ENCODE measurements around the gene SH3PXD2B.

SH3PXD2B gene

DNA sequence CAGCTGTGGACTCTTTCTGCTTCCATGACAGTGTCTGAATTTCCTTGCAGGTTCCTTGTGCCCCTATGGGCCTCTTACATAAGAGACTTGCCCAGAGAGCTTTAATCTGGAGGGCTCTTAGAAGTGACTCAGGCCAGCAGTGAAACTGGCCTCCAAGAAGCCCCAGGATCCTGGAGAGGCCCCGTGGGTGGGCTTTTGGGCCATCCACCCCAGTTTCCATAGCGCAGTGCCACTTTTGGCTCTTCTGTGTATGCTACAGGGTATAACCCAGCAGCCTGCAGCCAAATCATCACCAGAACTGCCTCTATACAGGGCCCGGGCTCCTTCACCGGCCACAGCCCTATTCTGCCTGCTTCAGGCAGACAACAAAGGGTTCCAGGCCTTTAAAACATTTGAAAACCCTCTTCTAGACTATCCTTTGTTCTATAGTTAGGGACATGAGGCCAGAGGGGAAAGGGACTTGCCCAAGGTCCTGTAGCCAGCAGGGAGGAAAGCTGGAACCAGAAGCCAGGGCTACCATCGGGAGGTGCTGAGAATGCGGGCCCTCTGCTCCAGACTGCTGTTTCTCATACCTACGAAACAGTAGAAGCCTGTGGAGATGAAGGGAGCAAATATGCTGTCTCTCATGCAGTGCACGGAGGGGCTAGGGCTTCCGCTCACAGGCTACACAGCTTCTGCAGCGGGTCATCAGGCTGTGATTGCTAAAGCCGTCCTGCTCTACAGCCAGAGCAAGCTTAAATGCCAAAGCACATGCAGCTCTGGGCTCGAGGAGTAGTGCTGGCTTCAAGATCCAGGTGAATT is 18.0 kb downstream of the SH3PXD2B start:
- DNase-seq = no peak

DNA sequence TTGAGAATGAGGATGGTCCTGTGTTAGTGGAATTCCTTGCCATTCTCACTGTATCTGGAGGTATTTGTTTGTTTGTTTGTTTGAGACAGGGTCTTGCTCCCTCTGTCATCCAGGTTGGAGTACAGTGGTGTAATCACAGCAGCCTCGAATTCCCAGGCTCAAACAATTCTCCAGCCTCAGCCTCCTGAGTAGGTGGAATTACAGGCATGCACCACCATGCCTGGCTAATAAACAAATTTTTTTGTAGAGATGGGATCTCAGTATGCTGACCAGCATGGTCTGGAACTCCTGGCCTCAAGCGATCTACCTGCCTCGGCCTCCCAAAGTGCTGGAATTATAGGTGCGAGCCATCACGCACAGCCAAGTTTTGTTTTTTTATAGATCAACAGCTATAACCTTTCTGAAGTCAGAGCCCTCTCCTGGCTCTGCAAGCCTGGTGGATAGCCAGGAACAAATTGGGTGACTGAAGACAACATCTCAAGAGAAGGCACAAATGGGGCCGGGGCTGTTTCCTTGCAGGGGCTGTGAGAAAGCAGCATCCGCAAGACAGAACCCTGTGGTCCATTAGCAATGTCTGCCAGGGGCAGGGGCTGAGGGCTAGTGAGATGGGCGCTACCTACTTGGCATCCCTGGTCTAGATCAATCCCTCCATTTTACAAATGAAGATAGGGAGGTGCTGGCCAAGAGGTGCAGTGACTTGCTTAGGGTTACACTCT is 18.8 kb downstream of the SH3PXD2B start:
- no peak for DNase-seq

DNA sequence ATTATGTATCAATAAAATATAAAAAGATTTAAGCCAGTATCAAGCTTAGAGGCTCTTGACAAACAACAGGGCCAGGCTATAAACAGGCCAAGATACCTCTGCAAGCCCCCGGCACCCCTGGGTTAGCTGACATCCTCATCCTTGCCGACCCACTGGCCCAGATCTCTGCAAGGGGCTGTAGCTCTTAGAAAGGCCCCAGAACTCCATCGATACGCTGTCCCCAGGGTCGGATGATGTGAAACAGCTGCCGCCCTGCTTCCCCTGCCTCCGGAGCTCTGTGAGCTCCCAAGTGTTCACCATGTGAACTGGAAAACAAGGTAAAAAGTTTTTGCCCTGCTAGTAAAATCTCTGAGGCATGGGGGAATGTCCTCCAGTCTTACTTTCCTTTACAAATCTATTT is 20.1 kb downstream of the SH3PXD2B start:
- no peak for DNase-seq

DNA sequence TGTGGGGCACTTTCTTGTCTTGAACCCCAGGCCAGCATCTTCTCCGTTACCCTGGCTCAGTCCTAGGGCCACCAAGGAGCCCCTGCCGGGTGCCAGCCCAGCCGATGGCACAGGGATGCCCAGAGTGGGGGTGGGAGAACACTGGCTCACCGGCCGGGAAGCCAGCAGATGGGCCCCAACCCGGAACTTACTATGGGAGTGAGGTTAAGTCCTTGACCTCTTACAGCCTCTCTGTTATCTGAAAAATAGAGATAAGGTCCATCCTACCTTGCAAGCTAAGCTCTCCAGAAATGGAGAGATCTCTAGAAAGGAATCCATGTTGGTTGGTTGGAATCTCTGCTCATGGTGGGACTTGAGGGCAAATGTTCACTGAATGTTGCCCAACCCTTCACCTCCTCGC is 20.8 kb downstream of the SH3PXD2B start:
- no peak for DNase-seq

DNA sequence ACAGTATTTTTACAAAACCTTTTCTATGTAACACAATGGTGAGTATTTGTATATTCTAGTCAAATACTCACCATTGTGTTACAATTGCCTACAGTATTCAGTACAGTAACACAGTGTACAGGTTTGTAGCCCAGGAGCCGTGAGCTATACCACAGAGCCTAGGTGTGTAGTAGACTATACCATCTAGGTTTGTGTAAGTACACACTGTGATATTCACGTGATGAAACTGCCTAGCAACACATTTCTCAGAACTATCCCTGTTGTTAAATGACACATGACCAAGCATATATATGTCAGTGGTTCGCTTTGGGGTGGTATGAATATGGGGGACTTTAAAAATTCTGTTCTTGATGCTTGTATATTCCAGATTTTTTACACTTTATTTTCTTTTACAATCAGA is 21.3 kb downstream of the SH3PXD2B start:
- no peak for DNase-seq

DNA sequence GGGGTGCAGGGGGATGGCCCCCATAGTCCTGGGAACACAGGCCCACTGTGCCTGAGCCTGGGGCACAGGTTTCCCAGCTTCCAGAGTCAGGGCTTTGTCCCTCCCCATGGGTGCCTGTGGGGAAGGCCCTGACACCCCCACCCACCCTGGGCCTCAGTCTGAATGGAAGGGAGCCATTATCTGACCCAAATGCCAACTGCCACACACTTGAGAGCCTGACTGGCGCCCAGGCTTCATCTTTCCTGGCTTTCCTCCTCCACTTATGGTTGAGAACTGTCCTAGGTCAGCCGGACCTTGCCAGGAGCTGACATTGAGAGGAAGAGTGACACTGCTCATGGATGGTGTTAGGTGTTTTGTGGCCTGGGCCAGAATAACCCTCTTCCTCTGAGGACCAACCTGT is 24.0 kb downstream of the SH3PXD2B start:
- no peak for DNase-seq

DNA sequence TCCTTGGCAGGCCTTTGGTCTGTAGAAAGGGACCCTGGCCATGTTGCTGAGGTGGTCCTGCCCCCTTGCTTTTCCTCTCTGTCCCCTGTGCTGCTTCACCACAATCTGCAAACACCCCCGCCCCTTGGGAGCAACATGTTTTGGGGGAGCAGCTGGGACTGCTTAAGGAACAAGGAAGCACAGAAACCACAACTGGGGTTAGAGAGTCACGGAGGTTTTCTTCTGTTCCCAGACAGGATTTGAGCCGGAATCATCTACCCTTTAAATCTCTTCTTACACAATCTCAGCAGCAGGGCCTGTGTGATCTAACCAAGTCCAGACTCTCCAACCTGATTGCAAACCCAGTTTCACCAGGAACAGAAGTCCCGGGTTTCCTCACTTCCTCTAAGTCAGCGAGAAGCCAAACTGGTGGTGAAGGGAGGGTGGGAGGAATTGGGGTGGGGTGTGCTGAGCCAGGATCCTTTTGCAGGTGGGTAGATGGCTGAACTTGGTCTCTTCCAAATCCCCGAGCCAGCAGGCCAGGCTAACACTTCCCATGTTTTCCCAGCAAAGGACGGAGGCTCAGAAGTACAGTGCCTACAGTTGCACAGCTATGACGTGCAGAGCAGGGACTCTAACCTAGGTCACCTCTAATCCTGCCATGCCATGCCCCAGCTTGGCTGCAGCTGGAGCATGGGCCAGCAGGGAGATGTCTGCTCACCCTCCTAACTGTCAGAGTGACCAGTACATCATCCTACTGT is 25.0 kb downstream of the SH3PXD2B start:
- DNase-seq = no peak

DNA sequence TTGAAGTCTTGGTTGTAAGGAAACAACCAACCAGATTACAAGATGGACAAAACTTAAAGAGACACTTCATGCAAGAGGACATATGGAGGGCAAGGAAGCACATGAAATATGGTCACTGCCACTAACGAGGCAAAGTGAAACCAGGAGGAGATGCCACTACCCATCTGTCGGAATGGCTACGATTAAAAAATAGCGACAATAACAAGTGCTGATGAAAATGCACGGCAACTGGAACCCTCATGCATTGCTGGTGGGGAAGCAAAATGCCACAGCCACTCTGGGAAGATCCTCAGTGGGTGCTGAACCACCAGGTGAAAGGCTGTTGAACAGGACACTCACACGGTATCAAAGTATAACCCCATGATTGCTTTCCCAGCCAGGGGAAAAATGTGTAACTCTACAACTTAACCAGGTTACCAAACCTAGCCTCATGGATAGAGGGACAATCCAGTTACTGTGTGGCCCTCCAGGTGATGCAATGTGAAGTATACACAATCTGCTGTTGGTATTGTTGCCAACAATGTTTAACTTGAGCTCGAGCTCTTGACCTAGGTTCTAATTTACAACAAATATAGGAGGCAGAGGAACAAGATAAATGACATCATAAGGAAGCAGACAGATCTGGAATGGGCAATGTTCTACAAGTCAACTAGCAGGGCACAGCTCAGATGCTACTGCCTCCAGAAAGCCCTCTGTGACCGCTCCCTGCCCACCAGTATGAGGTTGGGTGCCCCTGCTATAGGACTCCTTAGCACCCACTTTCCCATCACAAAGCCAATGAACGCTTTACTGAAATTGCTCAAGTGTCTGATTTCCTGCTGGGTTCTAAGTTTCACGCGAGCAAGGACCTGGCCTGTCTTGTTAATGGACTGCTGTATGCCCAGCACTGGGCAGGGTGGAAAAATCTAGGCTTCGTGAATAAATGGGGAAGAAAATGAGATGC is 25.8 kb downstream of the SH3PXD2B start:
- no peak for DNase-seq

DNA sequence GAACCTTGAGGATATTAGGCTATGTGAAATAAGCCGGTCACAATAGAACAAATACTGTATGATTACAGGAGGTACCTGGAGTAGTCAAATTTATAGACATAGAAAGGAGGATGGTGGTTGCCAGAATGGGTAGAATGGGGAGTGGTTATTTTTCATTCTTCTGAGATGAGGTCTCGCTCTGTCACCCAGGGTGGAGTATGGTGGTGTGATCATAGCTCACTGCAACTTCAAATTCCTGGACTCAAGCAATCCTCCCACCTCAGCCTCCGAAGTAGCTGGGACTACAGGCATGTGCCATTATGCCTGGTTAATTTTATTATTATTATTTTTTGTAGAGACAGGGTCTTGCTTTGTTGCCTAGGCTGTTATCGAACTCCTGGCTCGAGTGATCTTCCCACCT is 27.1 kb downstream of the SH3PXD2B start:
- no peak for DNase-seq

DNA sequence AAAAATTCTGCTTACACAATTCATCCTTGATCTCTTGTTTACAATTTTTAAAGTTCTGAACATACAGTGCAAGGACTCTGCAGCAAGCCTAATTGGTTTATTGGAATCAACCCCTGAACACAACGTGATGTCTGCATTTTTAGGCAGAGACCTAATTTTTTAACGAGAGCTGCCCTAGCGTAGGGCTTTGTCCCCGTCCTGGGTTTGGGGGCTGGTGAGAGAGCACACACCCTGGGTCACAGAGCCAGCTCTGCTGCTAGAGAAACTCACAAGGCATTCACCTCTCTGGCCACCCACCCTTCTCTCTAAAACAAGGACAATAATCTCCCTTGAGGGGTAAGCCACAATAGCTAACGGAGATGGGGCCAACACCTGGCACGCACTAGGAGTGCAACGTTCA is 28.2 kb downstream of the SH3PXD2B start:
- no peak for DNase-seq

DNA sequence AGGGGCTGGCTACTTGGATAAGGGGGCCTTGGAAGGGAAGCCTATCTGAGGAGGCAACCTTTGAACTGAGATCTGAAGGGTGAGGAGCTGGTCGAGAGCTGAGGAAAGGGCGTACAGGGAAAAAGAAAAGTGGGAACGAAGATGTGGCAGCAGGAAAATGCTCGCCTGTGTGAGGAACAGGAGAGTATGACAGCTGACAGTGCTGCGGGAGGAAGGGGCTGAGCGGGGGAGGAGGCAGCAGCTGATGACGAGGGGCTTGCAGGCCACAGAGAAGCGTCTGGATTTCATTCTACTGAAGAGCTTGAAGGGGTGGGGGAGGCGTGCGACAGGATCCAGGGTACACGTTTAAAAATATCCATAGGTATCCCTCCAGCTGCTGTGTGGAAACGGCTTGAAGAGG is 28.9 kb downstream of the SH3PXD2B start:
- DNase-seq = no peak

DNA sequence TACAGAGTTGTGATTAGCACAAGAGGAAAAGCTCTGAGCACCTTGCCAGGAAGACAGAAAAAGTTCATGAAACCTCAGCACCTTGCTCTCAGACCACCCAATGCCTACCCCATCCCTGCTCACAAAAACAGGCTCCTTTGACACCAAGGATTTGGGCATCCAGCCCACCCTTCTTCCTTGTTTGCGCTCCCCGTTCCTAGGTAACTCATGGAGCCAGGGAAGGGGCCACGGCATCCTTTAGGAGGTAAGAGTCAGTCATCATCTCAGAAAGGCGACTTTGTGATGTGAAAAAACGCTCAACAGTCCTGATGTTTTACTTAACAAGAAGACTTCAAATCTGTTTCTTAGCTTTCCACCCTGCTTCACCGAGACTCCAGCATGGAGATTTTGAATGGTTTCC is 29.5 kb downstream of the SH3PXD2B start:
- no peak for DNase-seq

DNA sequence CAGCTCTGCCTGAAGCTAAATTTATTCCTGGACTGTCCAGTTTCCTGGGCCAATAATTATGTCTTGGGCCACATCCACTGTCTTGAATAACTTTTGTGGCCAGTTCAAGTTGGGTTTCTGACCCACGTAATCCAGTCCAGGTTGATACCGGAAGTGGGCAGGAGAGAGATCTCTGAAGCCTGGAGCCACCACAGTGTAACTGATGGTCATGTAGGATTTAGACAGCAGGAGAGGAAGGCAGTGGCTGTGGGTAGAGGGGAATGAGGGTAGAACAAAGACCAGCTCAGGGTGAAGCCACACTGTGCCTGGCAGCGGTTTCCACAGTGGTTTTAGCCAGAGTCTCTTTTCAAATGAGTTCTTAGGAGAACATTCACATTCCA is 30.2 kb downstream of the SH3PXD2B start:
- DNase-seq = no peak

DNA sequence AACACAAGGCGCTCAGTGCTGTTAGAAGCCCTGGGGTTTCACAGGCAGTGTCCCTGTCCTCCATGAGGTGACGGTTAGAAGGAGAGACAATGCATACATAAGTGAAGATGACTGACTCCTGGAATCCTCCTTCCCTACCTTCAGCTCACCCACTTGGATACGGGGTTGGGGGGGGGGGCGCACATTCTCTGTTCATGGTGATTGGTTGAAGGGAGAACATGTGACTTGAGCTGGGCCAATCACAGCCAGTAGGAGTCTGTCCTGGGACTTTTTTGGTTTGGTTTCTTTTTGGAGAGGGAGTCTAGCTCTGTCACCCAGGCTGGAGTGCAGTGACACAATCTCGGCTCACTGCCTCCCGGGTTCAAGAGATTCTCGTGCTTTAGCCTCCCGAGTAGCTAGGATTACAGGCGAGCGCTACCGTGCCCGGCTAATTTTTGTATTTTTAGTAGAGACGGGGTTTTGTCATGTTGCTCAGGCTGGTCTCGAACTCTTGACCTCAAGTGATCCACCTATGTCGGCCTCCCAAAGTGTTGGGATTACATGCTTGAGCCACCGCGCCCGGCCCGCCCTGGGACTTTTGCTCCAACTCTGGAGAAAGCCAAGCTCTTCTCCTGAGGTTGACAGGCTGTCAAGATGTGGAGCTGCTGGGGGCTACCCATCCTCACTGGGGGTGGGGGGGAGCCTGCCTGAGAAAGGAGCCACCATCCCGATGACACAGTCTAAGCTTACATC is 30.8 kb downstream of the SH3PXD2B start:
- DNase-seq = no peak

DNA sequence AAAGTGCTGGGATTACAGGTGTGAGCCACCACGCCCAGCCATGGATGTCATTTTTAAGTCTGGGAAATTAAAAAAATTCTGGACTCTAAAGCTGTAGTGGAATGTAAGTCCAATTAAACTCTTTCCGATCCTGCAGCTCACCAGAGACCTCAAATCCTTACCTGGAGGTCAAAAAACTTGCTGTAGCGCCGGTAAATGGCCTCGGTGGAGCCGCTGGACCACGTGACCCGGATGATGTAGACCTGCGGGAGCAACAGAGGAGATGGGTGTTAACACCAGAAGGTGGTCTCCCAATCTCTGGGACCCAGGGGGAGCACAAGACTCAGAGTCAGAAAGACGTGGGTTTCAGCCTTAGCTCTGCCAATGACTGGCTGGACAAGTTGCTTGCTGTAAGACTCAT is 32.1 kb downstream of the SH3PXD2B start:
- no peak for DNase-seq

DNA sequence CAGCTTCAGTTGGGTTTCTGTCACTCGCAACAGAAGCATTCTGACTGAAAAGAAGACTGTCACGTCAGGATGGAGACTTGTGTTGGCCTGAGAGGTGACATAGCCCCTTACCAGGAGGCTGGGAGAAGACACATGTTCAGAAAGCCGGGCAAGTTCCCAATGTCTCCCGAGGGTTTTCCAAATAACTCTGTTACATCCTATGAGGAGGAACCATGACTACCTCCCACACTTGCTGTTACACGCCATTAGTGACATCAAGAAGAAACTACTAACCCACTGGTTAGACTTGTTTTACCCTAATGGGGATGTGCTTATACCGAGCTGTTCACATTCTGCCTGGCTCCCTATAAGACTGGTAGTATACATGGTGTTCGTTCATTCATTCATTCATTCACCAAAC is 33.3 kb downstream of the SH3PXD2B start:
- no peak for DNase-seq

DNA sequence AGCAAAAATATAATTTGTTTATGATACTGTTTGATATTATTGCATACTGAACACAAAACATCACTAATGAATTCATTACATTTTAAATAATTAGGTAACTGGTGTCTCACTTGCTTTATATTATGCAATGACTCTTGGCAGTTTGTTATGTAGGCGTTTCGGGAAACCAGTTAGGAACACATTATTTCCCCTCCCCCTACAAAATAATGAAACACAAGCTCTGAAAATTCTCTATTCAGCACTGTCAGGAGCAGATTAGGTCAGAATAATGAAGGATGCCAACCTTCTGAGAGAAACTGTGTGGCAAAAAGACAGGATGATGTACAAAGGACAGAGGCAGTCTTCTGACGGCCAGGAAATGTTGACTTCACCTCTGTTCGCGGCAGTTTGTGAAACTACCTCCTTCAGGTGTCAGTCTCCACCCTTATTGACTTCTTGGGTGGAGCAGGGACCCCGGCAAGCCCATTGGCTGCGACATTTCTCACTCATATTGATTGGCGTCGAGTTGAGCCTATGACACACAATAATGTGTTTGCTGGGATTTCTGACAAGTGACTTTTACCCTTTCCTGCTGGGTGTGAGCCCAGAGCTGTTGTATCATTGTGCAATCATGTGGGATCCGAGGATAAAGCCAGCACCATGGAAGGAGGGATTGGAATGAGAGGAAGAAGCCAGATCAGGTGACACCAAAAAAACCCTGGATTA is 33.9 kb downstream of the SH3PXD2B start:
- no peak for DNase-seq

DNA sequence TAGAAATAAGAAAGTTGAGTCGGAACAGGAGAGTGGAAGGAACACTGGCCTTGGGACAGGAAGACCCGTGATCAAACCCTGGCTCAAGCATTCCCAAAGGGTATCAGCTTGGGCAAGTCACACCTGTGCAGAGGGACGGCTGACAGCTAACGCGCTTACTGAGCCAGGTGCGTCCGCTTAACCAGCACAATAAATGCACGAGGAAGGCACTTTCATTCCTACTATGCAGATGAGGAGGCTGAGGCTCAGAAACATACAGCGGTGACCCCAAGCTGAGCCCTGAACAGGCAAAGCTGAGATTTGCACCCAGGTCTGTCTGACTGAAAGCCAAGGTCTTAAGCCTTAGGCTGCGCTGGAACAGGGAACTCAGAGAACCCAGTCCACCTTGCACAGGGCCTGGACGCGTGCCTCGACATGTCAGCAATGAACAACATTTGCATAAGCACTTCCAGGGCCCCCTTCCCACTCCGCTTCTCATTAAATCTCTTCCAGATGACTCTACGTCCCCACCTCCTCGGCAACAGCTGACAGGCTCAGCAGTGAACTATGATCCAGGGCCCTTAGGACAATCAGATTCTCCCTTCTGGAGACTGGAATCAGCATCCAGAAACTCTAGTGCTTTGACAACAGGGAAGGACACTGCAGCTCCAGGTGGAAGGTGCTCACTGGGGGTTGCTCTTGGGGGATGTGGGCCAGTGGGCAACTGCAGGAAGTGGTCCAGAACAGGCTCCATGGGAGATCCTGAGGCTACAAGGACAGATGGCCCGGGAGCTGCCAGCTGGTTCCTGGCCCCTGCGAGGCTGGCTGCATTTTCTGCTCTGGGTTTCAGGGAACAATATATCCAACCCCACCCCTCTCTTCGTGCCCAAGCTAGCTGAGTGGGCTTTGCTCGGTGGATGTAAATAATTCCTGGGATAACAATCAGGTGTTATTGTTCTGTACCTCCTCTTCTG is 35.2 kb downstream of the SH3PXD2B start:
- DNase-seq = no peak

DNA sequence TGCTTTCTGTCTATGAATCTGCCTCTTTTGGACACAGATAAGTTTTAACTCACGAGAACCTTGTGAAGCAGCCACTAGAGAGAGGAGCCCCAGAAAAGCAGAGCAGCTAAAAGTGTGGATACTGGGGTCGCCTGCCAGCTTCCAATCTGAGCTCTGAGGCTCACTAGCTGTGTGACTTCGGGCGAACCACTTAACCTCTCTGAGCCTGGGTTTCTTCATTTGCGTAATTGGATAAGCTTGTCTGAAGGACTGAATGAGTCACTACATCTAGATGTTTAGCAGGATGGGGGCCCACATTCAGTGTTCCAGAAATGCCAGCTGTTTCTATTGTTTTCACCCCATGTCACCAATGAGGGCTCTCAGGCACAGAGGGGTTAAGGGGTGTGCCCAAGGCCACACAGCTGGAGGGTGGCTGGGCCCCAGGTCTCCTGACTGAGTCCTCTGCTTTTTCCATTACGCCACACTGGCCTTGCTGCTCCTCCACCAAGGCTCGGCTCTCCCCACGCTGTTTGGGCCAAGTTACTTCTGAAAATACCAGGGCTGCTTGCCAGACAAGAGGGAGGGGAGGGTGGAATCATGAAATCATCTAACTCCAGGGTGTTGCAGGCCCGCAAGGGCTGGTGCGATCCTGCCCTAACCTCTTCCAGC is 36.2 kb downstream of the SH3PXD2B start:
- no peak for DNase-seq

Measured in activated gamma-delta T cell treated with Interleukin-2 at 50 U/mL for 16 hours (primary cell).